HL-60 (cell line): Measurements from ENCODE around the gene MED16.

Source experiments
- DNase-seq, 2 experiments: peaks; one replicate each; pipeline ENCODE4 v3.0.0-alpha.2; 2010 to 2020; ENCODE audit warnings: low read depth in 1 of 2, low spot score in 1 of 2
- H3K27ac ChIP-seq: fragments of 250-450 bp; sonication (Bioruptor Pico); replicated peaks from 2 replicates; pipeline ENCODE4 v1.5.1; 2020; ENCODE audit warnings: mild to moderate bottlenecking, moderate library complexity
- H3K27me3 ChIP-seq: fragments of 250-450 bp; sonication (Bioruptor Pico); 2 replicates; pipeline ENCODE4 v1.5.1; 2021; ENCODE audit warnings: mild to moderate bottlenecking, moderate library complexity; ENCODE audit not compliant: insufficient read depth, poor library complexity, severe bottlenecking
- H3K4me3 ChIP-seq: replicated peaks from 2 replicates; pipeline ENCODE4 v1.5.1; 2011; ENCODE audit warnings: mild to moderate bottlenecking, control low read depth, low read length; ENCODE audit not compliant: insufficient read depth
- GABPA ChIP-seq: IDR thresholded peaks from 2 replicates; pipeline ENCODE4 v1.6.1; 2012; ENCODE audit warnings: low read depth
- POLR2AphosphoS5 ChIP-seq: IDR thresholded peaks from 2 replicates; pipeline ENCODE4 v1.6.1; 2012; ENCODE audit warnings: low read depth
- SPI1 ChIP-seq: IDR thresholded peaks from 2 replicates; pipeline ENCODE4 v1.6.1; 2012; ENCODE audit warnings: low read depth, mild to moderate bottlenecking, borderline replicate concordance
- TF ChIP-seq, protein P1 (sequence below): IDR thresholded peaks from 2 replicates; pipeline ENCODE4 v1.6.1; 2012; ENCODE audit warnings: low read depth; ENCODE audit not compliant: insufficient replicate concordance
- TF ChIP-seq, protein P2 (sequence below): IDR thresholded peaks from one replicate; pipeline ENCODE4 v1.5.1; 2011; ENCODE audit warnings: low read length, control low read depth, inconsistent platforms; ENCODE audit not compliant: insufficient read depth

MED16 gene

DNA sequence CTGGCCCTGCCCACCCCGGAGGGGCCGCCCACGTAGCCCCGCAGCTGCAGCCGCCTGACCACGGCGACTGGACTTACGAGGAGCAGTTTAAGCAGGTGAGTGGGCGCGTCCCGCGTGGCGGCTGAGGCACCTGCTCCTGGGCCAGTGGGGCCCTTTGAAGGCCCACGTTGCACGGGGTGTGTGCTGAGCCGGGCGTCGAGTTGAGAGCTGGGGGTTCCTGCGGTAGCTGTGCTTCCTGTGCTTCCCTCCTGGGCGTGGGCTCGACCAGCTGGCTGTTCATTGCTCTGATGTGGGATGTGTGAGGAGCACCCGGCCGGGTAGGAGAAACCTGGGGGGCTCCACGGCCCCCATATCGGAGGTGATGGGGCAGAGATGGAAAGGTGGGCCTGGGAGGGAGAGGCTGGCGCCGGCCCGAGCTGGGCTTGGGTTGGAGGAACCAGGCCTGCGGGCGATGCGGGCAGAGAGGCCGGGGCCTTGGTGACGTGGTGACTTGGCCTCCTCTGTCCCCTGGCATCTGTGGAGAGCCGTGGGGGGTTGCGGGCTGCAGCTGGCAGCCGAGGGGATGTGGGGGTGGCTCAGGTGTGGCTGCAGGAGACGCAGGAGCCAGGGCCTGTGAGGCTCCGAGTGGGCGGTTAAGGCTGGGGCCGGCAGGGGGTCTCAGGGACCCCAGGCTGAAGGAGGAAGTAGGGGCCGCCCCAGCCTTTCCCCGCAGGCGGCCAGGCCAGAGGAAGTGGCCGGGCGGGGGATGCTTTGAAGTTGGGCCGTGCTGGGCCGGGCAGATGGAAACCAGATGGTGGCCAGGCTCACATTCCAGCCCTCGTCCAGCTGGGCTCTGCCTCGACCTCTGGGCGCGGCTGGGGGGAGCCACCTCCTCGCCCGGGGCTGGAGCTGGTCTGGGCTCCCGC lies 39.9 kb upstream of the MED16 start:
- H3K4me3 ChIP-seq, result no peak overlapping the region; the same call in 1 of the 2 replicates
- peak in 1 of 2 experiments; percentile 67 for DNase-seq
- no peaks in the 10 kb centered on the region for H3K27me3 ChIP-seq
- peak overlapping the region; percentile 52 for H3K27ac ChIP-seq
- TF ChIP-seq, protein P1, sequence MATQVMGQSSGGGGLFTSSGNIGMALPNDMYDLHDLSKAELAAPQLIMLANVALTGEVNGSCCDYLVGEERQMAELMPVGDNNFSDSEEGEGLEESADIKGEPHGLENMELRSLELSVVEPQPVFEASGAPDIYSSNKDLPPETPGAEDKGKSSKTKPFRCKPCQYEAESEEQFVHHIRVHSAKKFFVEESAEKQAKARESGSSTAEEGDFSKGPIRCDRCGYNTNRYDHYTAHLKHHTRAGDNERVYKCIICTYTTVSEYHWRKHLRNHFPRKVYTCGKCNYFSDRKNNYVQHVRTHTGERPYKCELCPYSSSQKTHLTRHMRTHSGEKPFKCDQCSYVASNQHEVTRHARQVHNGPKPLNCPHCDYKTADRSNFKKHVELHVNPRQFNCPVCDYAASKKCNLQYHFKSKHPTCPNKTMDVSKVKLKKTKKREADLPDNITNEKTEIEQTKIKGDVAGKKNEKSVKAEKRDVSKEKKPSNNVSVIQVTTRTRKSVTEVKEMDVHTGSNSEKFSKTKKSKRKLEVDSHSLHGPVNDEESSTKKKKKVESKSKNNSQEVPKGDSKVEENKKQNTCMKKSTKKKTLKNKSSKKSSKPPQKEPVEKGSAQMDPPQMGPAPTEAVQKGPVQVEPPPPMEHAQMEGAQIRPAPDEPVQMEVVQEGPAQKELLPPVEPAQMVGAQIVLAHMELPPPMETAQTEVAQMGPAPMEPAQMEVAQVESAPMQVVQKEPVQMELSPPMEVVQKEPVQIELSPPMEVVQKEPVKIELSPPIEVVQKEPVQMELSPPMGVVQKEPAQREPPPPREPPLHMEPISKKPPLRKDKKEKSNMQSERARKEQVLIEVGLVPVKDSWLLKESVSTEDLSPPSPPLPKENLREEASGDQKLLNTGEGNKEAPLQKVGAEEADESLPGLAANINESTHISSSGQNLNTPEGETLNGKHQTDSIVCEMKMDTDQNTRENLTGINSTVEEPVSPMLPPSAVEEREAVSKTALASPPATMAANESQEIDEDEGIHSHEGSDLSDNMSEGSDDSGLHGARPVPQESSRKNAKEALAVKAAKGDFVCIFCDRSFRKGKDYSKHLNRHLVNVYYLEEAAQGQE, result no peak
- TF ChIP-seq POLR2AphosphoS5 (peak; percentile 66), GABPA (no peak), SPI1 (peak; percentile 56)
- TF ChIP-seq, protein P2, sequence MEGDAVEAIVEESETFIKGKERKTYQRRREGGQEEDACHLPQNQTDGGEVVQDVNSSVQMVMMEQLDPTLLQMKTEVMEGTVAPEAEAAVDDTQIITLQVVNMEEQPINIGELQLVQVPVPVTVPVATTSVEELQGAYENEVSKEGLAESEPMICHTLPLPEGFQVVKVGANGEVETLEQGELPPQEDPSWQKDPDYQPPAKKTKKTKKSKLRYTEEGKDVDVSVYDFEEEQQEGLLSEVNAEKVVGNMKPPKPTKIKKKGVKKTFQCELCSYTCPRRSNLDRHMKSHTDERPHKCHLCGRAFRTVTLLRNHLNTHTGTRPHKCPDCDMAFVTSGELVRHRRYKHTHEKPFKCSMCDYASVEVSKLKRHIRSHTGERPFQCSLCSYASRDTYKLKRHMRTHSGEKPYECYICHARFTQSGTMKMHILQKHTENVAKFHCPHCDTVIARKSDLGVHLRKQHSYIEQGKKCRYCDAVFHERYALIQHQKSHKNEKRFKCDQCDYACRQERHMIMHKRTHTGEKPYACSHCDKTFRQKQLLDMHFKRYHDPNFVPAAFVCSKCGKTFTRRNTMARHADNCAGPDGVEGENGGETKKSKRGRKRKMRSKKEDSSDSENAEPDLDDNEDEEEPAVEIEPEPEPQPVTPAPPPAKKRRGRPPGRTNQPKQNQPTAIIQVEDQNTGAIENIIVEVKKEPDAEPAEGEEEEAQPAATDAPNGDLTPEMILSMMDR, result no peak

DNA sequence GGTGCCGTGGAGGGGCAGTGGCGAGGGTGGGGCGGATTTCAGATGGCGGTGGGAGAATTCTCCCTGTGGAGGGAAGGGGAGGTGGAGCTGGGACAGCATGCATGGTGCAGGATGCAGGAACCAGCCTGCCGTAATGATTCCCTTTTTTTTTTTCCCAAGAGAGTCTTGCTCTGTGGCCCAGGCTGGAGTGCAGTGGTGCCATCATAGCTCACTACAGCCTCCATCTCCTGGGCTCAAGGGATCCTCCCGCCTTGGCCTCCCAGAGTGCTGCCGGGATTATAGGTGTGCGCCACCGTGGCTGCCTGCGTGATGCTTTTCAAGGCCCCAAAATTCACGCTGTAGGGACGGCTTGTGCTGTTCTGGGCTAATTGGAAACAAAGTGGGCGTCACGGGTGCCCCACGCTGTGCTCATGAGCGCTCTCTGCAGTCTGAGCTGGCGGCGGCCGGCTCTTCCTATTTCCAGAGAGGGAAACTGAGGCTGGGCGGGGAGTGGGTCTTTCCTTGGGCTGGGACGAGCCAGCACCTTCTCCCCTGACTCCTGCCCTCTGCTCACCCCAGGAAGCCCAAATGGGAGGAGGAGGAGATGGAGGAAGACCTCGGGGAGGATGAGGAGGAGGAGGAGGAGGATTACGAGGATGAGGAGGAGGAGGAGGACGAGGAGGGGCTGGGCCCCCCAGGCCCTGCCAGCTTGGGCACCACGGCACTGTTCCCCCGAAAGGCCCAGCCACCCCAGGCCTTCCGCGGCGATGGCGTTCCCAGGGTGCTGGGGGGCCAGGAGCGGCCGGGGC lies 39.1 kb upstream of the MED16 start:
- TF ChIP-seq, protein P2, result no peak
- TF ChIP-seq, protein P1, result no peak
- TF ChIP-seq GABPA, result no peak
- TF ChIP-seq POLR2AphosphoS5, result no peak
- no peak for TF ChIP-seq SPI1
- Histone ChIP-seq H3K27me3 (no peaks in the 10 kb centered on the region), H3K27ac (peak overlapping the region; percentile 52), H3K4me3 (no peak overlapping the region; the same call in 1 of the 2 replicates)
- DNase-seq, result no peak

DNA sequence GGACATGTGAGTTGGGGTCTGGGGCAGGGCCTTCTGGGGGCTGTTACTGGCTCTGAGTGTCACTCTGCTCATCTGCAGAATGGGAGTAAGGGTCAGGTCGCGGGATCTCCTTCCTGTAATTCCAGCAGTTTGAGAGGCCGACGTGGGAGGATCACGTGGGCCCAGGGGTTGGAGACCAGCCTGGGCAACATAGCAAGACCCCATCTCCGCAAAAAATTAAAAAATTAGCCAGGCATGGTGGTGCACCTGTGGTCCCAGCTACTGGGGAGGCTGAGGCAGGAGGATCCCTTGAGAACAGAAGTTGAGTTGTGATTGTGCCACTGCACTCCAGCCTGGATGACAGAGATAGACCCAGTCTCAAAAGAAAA lies 36.9 kb upstream of the MED16 start:
- Histone ChIP-seq H3K27ac (no peak overlapping the region), H3K4me3 (no peak overlapping the region), H3K27me3 (no peaks in the 10 kb centered on the region)
- DNase-seq, result no peak
- TF ChIP-seq GABPA (no peak), POLR2AphosphoS5 (no peak), SPI1 (no peak)
- TF ChIP-seq, protein P2, result no peak
- TF ChIP-seq, protein P1, result no peak
